GM21381 (cell line): ENCODE results near the gene KAT5.
"Not testable (repeated sequence)": the region's sequence is repeated elsewhere in the genome, so short reads cannot be mapped to it uniquely, and the experiment has no call there.

Experiments used
- ATAC-seq: cut with Tn5 transposase; IDR thresholded peaks from one replicate; pipeline ENCODE4 v1.9.1; 2021; ENCODE audit warnings: mild to moderate bottlenecking, moderate library complexity; ENCODE audit not compliant: unreplicated experiment

Gene KAT5

DNA sequence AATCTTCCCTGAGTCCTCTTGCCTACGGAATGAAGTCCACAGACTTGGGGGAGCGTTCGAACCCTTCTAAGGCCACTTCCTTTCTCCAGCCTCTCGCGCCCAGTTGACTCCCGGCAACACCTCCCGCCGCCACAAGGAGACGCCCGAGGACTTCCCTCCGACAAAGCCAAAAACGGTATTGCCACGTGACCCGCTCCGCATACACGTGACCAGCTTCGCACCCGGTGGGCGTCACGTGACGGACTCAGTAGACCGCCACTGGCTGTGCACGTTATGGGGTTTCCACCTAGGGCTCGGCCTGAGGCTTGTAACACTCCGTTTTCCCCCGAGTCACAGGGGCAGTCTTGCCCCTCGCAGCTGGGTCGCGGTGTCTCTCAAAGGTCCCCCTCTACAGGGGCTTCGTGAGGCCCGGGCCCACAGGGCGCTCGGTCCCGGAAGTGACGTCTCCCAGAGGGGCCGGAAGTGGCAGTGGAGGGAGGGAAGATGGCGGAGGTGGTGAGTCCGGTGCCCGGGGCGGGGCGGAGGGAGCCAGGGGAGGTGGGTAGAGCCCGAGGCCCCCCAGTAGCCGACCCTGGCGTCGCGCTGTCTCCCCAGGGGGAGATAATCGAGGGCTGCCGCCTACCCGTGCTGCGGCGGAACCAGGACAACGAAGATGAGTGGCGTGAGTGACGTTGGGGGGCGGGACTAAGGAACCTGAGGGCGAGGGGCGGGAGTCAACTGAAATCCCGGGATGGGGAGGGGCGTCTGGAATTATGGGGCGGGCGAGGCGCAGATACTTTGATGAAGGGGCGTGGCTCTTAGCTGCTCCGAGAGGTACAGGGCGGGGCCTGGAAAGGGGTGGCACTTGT, at the start of gene KAT5:
KAT5 (plus strand) TSS at position 468 of the 848 bp plus-strand sequence; CDS start at position 484, 16 bp downstream.
- ATAC-seq = peak; percentile 85

DNA sequence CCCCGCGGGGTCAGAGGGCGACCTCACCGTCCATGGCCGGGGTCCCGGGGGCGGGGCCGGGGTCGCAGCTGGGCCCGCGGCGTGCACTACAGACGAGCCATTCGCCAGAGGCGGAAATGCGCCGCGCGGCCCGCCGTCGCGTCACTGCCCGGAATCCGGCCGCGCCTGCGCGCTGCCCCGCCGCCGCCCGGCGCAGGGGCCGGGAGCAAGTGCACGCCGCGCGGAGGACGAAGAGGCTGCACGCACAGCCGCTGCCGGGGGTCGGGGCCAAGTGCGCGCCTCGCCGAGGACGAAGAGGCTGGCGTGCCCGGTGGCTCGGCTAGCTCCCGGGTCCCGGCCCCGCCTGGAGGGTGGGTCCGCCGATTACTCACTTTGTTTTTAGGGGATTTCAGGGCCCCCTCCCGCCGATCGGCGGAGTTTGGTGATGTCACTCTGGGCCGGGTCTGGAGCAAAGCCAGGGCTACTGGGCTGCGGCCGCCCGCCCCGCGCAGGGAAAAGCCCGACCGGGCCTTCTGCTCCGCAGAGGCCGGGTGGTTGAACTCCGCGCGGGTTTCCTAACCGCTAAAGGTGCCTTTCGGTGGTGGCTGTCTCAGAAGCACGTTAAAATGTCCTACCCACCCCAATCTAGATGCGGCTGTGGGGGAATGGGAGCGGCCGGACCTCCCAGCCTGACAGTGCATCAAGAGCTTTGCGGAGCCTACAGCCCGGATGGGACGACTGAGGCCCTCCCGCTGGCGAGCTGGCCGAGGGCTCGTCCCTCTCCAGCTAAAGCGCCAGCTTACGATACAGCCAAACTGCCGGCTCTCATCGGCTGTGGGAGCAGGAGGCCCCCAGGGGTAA, 49.0 kb upstream of the KAT5 start, which contains the start of gene RELA:
RELA (minus strand) TSS at position 118 of the 840 bp plus-strand sequence; CDS start at position 34, 84 bp downstream.
- ATAC-seq = peak; percentile 82

DNA sequence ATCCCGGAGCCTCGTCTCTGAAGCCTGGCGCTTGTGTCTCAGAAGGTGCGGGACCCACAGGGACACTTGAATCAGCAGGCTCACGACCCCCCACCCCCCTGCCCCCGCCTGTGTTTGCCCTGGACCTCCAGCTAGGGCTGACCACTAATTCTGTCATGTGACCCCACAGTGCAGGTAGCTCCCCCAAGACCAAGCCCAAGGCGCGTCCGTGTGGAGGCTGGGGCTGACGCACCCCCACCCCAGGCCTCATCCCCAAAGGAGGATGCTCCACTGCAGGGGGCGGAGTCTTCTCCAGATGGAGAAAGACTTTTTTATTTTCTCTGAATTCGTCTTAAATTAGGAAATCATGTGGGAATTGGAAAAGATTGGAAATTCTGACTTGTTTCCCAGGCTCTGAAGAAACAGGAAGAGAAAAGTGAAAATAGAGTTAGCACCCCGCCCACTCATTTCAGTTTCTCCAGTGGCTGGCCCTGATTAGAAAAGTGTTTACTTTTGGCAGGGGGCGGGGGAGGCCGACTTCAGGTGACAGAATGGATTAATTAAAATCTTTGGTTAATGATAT, 48.3 kb upstream of the KAT5 start:
- peak; percentile 20 for ATAC-seq

GRCh38 chr11:65672180-65672860, 39.7 kb upstream of the KAT5 start:
- no peak for ATAC-seq

DNA sequence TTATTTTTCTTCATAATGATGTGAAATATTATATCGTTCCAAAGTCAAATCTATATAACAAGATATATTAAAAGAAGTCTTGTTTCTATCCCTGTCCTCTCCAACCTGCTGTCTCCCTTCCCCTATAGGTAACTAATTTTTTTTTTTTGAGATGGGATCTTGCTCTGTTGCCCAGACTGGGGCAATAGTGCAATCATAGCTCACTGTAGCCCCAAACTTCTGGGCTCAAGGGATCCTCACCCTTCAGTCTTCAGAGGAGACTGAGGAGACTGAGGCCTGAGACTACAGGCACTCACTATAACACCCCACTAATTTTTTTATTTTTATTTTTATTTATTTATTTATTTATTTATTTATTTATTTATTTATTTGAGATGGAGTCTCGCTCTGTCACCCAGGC, 39.1 kb upstream of the KAT5 start:
- no peak for ATAC-seq

DNA sequence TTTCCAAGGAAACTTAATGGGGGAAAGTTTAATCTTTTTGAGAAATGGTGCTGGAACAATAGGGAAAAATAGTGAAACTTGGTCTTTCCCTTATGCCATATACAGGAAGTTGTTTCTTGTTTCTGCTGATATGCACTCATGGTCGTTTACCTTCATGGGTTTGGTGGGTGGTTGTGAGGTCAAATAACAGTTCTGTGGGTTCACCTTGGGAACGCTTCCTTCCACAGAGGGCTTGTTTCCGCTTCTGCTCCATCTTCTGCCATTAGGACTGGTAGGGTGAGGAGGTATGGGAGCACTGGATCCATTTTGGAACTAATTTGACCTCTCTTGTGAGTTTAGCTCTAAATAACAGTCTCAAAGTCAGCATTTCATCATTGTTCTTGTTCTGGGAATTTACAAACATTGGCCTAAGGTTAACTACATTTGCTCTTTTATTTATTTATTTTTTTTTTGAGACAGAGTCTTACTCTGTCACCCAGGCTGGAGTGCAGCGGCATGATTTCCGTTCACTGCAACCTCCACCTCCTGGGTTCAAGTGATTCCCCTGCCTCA, 31.8 kb upstream of the KAT5 start:
- no peak for ATAC-seq

DNA sequence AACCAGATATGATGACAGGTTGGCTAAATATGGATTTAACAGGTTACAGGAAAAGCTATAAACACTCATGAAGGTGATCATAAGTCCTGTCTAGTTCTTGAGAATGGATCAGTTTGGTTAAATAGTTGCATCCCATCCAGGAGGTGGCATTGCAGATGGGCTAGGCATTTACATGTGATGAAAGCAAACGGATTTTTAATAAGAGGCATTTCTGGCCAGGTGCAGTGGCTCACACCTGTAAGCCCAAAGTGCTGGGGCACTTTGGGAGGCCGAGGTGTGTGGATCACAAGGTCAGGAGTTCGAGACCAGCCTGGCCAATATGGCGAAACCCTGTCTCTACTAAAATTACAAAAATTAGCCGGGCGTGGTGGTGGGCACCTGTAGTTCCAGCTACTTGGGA, 28.6 kb upstream of the KAT5 start:
- not testable (repeated sequence) for ATAC-seq

GRCh38 chr11:65685981-65686380, 26.1 kb upstream of the KAT5 start:
- no peak for ATAC-seq

DNA sequence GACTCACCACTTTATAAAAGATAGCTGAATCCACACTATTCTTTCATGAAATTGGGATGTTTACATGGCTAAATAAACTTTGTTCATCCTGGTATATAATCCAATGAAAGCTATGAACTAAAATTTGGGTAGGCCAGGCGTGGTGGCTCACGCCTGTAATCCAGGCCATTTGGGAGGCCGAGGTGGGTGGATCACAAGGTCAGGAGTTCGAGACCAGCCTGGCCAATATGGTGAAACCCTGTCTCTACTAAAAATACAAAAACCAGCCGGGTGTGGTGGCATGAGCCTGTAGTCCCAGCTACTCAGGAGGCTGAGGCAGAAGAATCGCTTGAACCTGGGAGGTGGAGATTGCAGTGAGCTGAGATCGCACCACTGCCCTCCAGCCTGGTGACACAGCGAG, 20.2 kb upstream of the KAT5 start:
- ATAC-seq = not testable (repeated sequence)

GRCh38 chr11:65692367-65692766, 19.7 kb upstream of the KAT5 start:
- no peak for ATAC-seq

DNA sequence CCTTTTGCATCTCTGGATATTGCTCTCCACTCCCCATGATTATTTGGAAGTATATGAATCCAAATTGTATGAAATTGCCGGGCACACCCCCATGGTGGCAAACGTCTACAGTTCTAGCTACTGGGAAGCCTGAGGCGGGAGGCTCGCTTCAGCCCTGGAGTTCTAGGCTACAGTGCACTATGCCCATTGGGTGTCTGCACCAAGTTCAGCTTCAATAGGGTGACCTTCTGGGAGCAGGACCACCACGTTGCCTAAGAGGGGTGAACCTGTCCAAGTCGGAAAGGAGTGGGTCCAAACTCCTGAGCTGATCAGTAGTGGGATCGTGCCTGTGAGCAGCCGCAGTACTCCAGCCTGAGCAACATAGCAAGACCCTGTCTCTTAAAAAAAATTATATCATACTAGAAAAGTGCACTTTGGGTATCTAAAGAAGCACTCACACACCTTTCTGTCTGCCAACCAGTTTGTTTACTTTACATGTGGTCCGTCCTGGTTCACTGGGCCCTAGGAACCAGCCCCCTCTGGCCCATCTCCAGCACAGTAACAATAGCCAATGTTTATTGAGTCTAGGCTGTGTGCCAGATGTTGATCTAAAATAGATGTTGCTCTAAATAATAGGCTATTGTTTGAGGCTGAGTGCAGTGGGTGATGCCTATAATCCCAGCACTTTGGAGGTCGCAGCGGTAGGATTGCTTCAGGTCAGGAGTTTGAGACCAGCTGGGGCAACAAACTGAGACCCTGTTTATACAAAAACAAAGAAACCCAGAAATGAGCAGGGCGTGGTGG, 16.4 kb upstream of the KAT5 start:
- ATAC-seq = no peak

- ATAC-seq = no peak
Observed at GRCh38 chr11:65696802-65697552, 15.1 kb upstream of the KAT5 start.

DNA sequence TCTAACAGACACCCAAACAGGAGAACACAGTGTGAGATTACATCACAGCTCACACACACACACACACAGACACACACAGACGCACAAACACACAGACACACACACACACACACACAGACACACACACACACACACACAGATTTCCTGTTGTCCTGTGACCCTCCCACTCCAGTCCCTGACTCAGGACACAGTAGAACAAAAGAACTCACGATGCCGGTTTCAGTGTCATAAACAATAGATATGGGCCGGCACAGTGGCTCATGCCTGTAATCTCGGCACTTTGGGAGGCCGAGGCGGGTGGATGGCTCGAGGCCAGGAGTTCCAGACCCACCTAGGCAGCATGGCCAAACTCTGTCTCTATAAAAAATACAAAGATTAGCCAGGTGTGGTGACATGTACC, 13.8 kb upstream of the KAT5 start:
- no peak for ATAC-seq

GRCh38 chr11:65699306-65699705, 12.7 kb upstream of the KAT5 start:
- ATAC-seq = no peak

- ATAC-seq = no peak
Observed at GRCh38 chr11:65700399-65700798, 11.7 kb upstream of the KAT5 start.

DNA sequence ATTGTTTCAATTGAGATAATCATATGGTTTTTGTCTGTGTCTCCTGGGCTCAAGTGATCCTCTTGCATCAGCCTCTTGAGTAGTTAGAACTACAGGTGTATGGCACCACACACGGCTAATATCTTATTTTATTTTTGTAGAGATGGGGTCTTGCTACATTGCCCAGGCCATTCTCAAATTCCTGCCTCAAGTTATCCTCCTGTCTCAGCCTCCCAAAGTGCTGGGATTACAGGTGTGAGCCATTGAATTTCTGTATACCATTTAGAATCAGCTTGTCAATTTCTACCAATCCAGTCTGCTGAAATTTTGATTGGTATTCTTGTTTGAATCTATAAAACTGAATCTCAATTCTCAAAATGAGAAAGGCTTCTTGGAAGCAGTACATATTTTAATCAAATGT, 10.4 kb upstream of the KAT5 start:
- no peak for ATAC-seq

GRCh38 chr11:65703846-65704245, 8.2 kb upstream of the KAT5 start:
- no peak for ATAC-seq

- not testable (repeated sequence) for ATAC-seq
Observed at GRCh38 chr11:65706303-65706763, 5.7 kb upstream of the KAT5 start.

DNA sequence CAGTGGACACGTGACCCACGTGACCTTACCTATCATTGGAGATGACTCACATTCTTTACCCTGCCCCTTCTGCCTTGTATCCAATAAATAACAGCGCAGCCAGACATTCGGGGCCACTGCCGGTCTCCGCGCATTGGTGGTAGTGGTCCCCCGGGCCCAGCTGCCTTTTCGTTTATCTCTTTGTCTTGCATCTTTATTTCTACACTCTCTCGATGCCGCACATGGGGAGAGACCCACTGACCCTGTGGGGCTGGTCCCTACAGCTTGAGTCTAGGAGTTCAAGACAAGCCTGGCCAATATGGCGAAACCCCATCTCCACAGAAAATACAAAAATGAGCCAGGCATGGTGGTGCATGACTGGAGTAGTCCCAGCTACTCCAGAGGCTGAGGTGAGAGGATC, 5.0 kb upstream of the KAT5 start:
- ATAC-seq = not testable (repeated sequence)
